GM10248 (cell line): ENCODE measurements around the gene ANKRD55.
"Not testable (repeated sequence)": the region's sequence is repeated elsewhere in the genome, so short reads cannot be mapped to it uniquely, and the experiment has no call there.

Experiments used
- CTCF ChIA-PET: fragments of 300-600 bp; sonication (Branson Sonifier 250); formaldehyde crosslinking; extraction: SDS; loops from one replicate; lab custom pipeline; 2021; ENCODE audit warnings: antibody characterized with exemption; lab: Yijun Ruan, JAX
- POLR2A ChIA-PET: fragments of 350-650 bp; sonication (Branson Sonifier 250); formaldehyde crosslinking; extraction: SDS; loops from one replicate; lab custom pipeline; 2020; ENCODE audit warnings: antibody characterized with exemption; lab: Yijun Ruan, JAX
- DNase-seq: peaks from one replicate; pipeline ENCODE4 v3.0.0; 2012; ENCODE audit errors: extremely low spot score
- CTCF ChIP-seq: IDR thresholded peaks from 2 replicates; pipeline ENCODE4 v1.5.1; 2012; ENCODE audit warnings: mild to moderate bottlenecking, low read depth; ENCODE audit errors: extremely low read depth, missing control alignments, control extremely low read depth

The ANKRD55 gene

GRCh38 chr5:56106837-56107236, 126.3 kb downstream of the ANKRD55 start:
- ChIA-PET CTCF (no interaction called here), POLR2A (no interaction called here)
- no peak for DNase-seq

GRCh38 chr5:56105511-56106291, 127.4 kb downstream of the ANKRD55 start:
- POLR2A ChIA-PET: no interaction called here
- DNase-seq: no peak

More at GRCh38 chr5:56106837-56107236, 126.3 kb downstream of the ANKRD55 start:
- TF ChIP-seq CTCF: no peak

DNA sequence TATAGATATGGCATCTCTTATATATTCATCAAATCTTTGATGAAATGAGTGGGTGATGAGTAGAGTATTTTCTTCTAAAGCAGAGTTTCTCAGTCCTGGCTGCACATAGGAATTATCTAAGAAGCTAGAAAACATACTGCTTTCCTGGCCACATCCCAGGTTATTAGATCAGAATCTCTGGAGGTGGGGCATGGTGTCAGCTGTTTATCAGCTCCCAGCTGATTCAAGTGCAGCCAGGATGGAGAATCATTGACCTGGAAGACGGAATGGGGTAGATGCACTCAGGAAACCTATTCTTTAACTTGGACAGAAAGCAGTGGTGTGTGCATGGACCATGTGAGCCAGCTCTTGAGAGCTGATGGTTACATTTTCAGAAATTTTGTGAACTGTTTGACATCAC, 130.2 kb downstream of the ANKRD55 start:
- no peak for DNase-seq
- ChIA-PET POLR2A (no interaction called here), CTCF (interaction anchor here (1.4 kb wide), 1 partner anchor 9 kb away, joined by 5 read pairs; no protein-coding TSS in a partner anchor)
- TF ChIP-seq CTCF: no peak

More at GRCh38 chr5:56105511-56106291, 127.4 kb downstream of the ANKRD55 start:
- CTCF ChIA-PET: interaction anchor here (1.4 kb wide), 1 partner anchor 33 kb away, joined by 3 read pairs; no protein-coding TSS in a partner anchor
- no peak for TF ChIP-seq CTCF

DNA sequence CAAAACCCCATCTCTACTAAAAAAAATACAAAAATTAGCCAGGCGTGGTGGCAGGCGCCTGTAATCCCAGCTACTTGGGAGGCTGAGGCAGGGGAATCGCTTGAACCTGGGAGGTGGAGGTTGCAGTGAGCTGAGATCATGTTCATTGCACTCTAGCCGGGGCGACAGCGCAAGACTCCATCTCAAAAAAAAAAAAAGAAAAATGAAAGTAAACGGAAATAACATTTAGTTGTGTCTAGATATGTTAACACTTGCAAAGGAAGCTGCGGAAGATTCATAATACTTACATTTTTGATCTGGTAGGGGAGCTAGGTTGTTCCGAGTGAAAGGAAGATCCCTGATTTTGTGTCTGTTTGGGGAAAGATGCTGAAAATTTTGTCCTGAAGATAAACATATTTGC, 130.9 kb downstream of the ANKRD55 start:
- CTCF ChIA-PET: interaction anchor here (1.1 kb wide), 1 partner anchor 98 kb away, joined by 3 read pairs; no protein-coding TSS in a partner anchor
- POLR2A ChIA-PET, DNase-seq: not testable (repeated sequence)

DNA sequence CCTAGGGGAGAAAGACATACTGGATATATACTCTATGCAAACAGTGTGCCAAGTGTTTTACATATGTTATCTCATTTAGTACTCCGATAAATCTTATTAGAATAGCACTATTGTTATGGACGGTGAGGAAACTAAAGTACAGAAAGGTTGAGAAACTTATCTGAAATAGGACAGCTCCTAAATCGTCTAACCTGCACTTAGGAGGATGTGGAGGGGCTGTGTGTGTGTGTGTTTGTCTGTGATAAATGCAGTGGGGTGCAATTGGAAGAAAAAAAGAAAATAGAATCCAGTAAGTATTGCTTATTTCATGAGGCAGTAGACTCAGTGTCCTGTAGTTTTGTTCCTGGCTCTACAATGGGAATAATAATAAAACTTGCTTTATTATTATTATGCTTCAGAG, 131.9 kb downstream of the ANKRD55 start:
- POLR2A ChIA-PET: no interaction called here
- CTCF ChIA-PET: interaction anchor here (0.6 to 1.1 kb wide), 2 partner anchors 99 to 165 kb away, joined by 3 read pairs; no protein-coding TSS in a partner anchor

DNA sequence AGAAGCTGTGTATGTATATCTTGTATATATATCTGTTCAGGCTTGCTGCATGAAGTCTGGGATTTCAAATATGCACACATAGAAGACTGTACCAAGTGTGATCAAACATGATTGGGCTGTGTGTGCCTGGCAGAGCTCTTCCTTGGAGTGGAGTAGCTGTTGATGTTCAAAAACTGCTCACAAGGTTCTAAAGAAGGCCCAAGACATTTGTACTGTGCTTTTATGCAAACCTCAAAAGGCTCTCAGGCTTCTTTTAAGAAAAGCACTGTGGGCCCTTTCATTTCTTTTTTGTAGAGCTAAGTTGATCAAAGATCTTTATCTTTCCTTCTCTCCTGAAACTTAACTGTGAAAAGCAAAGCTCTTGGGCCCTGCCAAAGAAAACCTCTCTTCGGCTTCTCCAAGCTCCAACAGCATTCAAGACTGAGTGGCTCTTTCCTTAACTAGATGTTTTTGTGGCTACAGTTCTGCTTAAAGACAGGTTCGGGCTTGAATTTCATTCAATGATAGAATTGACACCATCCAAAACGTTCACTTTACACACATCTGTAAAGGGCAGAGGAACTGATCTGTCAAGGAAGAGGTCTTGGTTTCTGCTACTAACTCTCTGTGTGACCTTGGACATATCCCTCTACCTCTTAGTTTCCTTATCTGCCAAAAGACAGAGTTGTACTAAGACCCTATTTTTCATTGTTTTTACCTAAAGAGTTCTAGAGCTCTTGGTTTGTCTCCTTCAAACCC, 132.5 kb downstream of the ANKRD55 start:
- POLR2A ChIA-PET: no interaction called here
- no peak for DNase-seq

More for the DNA sequence above, 131.9 kb downstream of the ANKRD55 start:
- no peak for TF ChIP-seq CTCF
- DNase-seq: no peak

More for the DNA sequence above, 132.5 kb downstream of the ANKRD55 start:
- CTCF ChIA-PET: interaction anchor here (0.6 kb wide), 1 partner anchor 164 kb away, joined by 3 read pairs; no protein-coding TSS in a partner anchor
- TF ChIP-seq CTCF: no peak
